Measurements from ENCODE around the gene METRN.

METRN gene

DNA sequence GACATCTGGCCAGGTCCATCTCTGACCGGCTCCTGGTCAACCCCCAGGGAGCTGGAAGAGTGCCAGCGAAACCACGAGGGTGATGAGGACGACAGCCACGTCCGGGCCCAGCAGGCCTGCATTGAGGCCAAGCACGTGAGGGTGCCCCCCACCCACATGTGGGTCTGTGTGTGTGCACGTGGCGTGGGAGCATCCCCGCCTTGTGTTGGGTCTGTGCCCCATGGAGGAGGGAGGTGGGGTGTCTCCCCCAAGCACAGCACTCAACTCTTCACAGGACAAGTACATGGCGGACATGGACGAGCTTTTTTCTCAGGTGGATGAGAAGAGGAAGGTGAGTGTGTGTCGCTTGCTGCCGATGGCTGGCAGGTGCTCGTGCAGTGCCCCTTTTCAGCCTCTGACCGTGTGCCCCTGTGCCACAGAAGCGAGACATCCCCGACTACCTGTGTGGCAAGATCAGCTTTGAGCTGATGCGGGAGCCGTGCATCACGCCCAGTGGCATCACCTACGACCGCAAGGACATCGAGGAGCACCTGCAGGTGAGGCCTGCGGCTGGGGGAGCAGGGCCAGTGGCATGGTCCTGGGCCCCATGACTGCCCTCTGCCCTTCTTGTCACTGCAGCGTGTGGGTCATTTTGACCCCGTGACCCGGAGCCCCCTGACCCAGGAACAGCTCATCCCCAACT is 33.0 kb upstream of the METRN start (continued):
- TF ChIP-seq, protein P1, sequence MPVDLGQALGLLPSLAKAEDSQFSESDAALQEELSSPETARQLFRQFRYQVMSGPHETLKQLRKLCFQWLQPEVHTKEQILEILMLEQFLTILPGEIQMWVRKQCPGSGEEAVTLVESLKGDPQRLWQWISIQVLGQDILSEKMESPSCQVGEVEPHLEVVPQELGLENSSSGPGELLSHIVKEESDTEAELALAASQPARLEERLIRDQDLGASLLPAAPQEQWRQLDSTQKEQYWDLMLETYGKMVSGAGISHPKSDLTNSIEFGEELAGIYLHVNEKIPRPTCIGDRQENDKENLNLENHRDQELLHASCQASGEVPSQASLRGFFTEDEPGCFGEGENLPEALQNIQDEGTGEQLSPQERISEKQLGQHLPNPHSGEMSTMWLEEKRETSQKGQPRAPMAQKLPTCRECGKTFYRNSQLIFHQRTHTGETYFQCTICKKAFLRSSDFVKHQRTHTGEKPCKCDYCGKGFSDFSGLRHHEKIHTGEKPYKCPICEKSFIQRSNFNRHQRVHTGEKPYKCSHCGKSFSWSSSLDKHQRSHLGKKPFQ (tag by site-specific recombination; IDR thresholded peaks at IDR 0.05) = peak; percentile 11; the same call in 1 of the 2 replicates
- TF ChIP-seq, protein P2, sequence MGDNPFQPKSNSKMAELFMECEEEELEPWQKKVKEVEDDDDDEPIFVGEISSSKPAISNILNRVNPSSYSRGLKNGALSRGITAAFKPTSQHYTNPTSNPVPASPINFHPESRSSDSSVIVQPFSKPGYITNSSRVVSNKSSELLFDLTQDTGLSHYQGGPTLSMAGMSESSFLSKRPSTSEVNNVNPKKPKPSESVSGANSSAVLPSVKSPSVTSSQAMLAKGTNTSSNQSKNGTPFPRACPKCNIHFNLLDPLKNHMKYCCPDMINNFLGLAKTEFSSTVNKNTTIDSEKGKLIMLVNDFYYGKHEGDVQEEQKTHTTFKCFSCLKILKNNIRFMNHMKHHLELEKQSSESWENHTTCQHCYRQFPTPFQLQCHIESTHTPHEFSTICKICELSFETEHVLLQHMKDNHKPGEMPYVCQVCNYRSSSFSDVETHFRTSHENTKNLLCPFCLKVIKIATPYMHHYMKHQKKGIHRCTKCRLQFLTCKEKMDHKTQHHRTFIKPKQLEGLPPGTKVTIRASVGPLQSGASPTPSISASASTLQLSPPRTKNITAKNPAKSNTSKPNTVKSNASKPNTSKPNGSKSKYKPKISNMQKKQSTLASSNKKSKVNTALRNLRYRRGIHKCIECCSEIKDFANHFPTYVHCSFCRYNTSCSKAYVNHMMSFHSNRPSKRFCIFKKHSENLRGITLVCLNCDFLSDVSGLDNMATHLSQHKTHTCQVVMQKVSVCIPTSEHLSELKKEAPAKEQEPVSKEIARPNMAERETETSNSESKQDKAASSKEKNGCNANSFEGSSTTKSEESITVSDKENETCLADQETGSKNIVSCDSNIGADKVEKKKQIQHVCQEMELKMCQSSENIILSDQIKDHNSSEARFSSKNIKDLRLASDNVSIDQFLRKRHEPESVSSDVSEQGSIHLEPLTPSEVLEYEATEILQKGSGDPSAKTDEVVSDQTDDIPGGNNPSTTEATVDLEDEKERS (tag by site-specific recombination; IDR thresholded peaks at IDR 0.05) = no peak
- TF ChIP-seq, protein P3, sequence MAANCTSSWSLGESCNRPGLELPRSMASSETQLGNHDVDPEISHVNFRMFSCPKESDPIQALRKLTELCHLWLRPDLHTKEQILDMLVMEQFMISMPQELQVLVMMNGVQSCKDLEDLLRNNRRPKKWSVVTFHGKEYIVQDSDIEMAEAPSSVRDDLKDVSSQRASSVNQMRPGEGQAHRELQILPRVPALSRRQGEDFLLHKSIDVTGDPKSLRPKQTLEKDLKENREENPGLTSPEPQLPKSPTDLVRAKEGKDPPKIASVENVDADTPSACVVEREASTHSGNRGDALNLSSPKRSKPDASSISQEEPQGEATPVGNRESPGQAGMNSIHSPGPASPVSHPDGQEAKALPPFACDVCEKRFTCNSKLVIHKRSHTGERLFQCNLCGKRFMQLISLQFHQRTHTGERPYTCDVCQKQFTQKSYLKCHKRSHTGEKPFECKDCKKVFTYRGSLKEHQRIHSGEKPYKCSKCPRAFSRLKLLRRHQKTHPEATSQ (tag by site-specific recombination; IDR thresholded peaks at IDR 0.05) = no peak
- no peak for TF ChIP-seq ZNF175 (tag by site-specific recombination; IDR thresholded peaks at IDR 0.05)
- TF ChIP-seq ZNF324 (tag by site-specific recombination; IDR thresholded peaks at IDR 0.05) = no peak; the same call in none of the 2 replicates
- peak; percentile 75 for TF ChIP-seq OSR2 (tag by site-specific recombination; IDR thresholded peaks at IDR 0.05)
- TF ChIP-seq PRDM1 (tag by site-specific recombination; IDR thresholded peaks at IDR 0.05) = no peak
- TF ChIP-seq, protein P4, sequence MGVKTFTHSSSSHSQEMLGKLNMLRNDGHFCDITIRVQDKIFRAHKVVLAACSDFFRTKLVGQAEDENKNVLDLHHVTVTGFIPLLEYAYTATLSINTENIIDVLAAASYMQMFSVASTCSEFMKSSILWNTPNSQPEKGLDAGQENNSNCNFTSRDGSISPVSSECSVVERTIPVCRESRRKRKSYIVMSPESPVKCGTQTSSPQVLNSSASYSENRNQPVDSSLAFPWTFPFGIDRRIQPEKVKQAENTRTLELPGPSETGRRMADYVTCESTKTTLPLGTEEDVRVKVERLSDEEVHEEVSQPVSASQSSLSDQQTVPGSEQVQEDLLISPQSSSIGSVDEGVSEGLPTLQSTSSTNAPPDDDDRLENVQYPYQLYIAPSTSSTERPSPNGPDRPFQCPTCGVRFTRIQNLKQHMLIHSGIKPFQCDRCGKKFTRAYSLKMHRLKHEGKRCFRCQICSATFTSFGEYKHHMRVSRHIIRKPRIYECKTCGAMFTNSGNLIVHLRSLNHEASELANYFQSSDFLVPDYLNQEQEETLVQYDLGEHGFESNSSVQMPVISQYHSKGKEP (tag by site-specific recombination; IDR thresholded peaks at IDR 0.05) = 0 out of 2 replicates have a peak, but pooled peaks have one; percentile 47
- peak; percentile 75 for TF ChIP-seq KLF8 (tag by site-specific recombination; IDR thresholded peaks at IDR 0.05)
- TF ChIP-seq SP7 (tag by site-specific recombination; IDR thresholded peaks at IDR 0.05) = peak; percentile 8; the same call in 1 of the 2 replicates
- 0 out of 2 replicates have a peak, but pooled peaks have one; percentile 18 for TF ChIP-seq ZNF24 (tag by site-specific recombination; IDR thresholded peaks at IDR 0.05)
- TF ChIP-seq BCL11B (tag by site-specific recombination; IDR thresholded peaks at IDR 0.05; ENCODE audit: low read depth) = peak; percentile 93
- no peak for TF ChIP-seq ZNF157 (tag by site-specific recombination; IDR thresholded peaks at IDR 0.05)
- no peak for TF ChIP-seq ZNF521 (tag by site-specific recombination; IDR thresholded peaks at IDR 0.05)
- TF ChIP-seq, protein P5, sequence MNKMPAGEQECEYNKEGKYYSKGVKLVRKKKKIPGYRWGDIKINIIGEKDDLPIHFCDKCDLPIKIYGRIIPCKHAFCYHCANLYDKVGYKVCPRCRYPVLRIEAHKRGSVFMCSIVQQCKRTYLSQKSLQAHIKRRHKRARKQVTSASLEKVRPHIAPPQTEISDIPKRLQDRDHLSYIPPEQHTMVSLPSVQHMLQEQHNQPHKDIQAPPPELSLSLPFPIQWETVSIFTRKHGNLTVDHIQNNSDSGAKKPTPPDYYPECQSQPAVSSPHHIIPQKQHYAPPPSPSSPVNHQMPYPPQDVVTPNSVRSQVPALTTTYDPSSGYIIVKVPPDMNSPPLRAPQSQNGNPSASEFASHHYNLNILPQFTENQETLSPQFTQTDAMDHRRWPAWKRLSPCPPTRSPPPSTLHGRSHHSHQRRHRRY (tag by site-specific recombination; IDR thresholded peaks at IDR 0.05) = peak; percentile 36
- no peak; the same call in 1 of the 2 replicates for TF ChIP-seq ZNF843 (tag by site-specific recombination; IDR thresholded peaks at IDR 0.05)
- no peak for TF ChIP-seq ZNF626 (tag by site-specific recombination; IDR thresholded peaks at IDR 0.05)
- TF ChIP-seq, protein P6, sequence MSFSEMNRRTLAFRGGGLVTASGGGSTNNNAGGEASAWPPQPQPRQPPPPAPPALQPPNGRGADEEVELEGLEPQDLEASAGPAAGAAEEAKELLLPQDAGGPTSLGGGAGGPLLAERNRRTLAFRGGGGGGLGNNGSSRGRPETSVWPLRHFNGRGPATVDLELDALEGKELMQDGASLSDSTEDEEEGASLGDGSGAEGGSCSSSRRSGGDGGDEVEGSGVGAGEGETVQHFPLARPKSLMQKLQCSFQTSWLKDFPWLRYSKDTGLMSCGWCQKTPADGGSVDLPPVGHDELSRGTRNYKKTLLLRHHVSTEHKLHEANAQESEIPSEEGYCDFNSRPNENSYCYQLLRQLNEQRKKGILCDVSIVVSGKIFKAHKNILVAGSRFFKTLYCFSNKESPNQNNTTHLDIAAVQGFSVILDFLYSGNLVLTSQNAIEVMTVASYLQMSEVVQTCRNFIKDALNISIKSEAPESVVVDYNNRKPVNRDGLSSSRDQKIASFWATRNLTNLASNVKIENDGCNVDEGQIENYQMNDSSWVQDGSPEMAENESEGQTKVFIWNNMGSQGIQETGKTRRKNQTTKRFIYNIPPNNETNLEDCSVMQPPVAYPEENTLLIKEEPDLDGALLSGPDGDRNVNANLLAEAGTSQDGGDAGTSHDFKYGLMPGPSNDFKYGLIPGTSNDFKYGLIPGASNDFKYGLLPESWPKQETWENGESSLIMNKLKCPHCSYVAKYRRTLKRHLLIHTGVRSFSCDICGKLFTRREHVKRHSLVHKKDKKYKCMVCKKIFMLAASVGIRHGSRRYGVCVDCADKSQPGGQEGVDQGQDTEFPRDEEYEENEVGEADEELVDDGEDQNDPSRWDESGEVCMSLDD (tag by site-specific recombination; IDR thresholded peaks at IDR 0.05) = no peak
- TF ChIP-seq ZNF501 (tag by site-specific recombination; IDR thresholded peaks at IDR 0.05) = 0 out of 2 replicates have a peak, but pooled peaks have one; percentile 57
- no peak for TF ChIP-seq ZNF585B (tag by site-specific recombination; IDR thresholded peaks at IDR 0.05)
- TF ChIP-seq, protein P7, sequence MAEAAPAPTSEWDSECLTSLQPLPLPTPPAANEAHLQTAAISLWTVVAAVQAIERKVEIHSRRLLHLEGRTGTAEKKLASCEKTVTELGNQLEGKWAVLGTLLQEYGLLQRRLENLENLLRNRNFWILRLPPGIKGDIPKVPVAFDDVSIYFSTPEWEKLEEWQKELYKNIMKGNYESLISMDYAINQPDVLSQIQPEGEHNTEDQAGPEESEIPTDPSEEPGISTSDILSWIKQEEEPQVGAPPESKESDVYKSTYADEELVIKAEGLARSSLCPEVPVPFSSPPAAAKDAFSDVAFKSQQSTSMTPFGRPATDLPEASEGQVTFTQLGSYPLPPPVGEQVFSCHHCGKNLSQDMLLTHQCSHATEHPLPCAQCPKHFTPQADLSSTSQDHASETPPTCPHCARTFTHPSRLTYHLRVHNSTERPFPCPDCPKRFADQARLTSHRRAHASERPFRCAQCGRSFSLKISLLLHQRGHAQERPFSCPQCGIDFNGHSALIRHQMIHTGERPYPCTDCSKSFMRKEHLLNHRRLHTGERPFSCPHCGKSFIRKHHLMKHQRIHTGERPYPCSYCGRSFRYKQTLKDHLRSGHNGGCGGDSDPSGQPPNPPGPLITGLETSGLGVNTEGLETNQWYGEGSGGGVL (tag by site-specific recombination; IDR thresholded peaks at IDR 0.05) = peak; percentile 45
- peak; percentile 51; the same call in 1 of the 2 replicates for TF ChIP-seq ZBTB17 (tag by site-specific recombination; IDR thresholded peaks at IDR 0.05)
- TF ChIP-seq KLF1 (tag by site-specific recombination; IDR thresholded peaks at IDR 0.05) = peak; percentile 72
- TF ChIP-seq, protein P8, sequence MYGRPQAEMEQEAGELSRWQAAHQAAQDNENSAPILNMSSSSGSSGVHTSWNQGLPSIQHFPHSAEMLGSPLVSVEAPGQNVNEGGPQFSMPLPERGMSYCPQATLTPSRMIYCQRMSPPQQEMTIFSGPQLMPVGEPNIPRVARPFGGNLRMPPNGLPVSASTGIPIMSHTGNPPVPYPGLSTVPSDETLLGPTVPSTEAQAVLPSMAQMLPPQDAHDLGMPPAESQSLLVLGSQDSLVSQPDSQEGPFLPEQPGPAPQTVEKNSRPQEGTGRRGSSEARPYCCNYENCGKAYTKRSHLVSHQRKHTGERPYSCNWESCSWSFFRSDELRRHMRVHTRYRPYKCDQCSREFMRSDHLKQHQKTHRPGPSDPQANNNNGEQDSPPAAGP (tag by site-specific recombination; IDR thresholded peaks at IDR 0.05) = no peak; the same call in 1 of the 2 replicates

Data from HEK293 (cell line).